HG02885 (cell line): ENCODE measurements around the gene SIMC1.
"Not testable (repeated sequence)": the region's sequence is repeated elsewhere in the genome, so short reads cannot be mapped to it uniquely, and the experiment has no call there.

Source experiments
- ATAC-seq: cut with Tn5 transposase; IDR thresholded peaks from one replicate; pipeline ENCODE4 v1.9.1; 2021; ENCODE audit warnings: mild to moderate bottlenecking; ENCODE audit not compliant: unreplicated experiment, poor library complexity

Gene SIMC1

GRCh38 chr5:176214466-176215021 lies 23.7 kb upstream of the SIMC1 start:
- ATAC-seq, result not testable (repeated sequence)

GRCh38 chr5:176216393-176216916 lies 21.8 kb upstream of the SIMC1 start:
- ATAC-seq, result not testable (repeated sequence)

- ATAC-seq, result not testable (repeated sequence)
Observed at GRCh38 chr5:176217188-176217729, 21.0 kb upstream of the SIMC1 start.

GRCh38 chr5:176217764-176218163 lies 20.5 kb upstream of the SIMC1 start:
- not testable (repeated sequence) for ATAC-seq

GRCh38 chr5:176222006-176222405 lies 16.2 kb upstream of the SIMC1 start:
- ATAC-seq, result not testable (repeated sequence)

- ATAC-seq, result not testable (repeated sequence)
Observed at GRCh38 chr5:176228358-176228757, 9.9 kb upstream of the SIMC1 start.

- not testable (repeated sequence) for ATAC-seq
Observed at GRCh38 chr5:176233253-176233652, 5.0 kb upstream of the SIMC1 start.

- peak; percentile 31 for ATAC-seq
Observed at GRCh38 chr5:176235155-176235554, 3.1 kb upstream of the SIMC1 start.

GRCh38 chr5:176238645-176239283 lies 540 bp downstream of the SIMC1 start:
- ATAC-seq, result peak; percentile 37

- ATAC-seq, result not testable (repeated sequence)
Observed at GRCh38 chr5:176239304-176239703, 1.1 kb downstream of the SIMC1 start.

GRCh38 chr5:176244318-176244717 lies 6.1 kb downstream of the SIMC1 start:
- not testable (repeated sequence) for ATAC-seq

- not testable (repeated sequence) for ATAC-seq
Observed at GRCh38 chr5:176245074-176245473, 6.8 kb downstream of the SIMC1 start.

- not testable (repeated sequence) for ATAC-seq
Observed at GRCh38 chr5:176245489-176245888, 7.3 kb downstream of the SIMC1 start.

GRCh38 chr5:176250691-176251090 lies 12.5 kb downstream of the SIMC1 start:
- not testable (repeated sequence) for ATAC-seq

- ATAC-seq, result not testable (repeated sequence)
Observed at GRCh38 chr5:176252171-176252570, 13.9 kb downstream of the SIMC1 start.

GRCh38 chr5:176253370-176254065 lies 15.3 kb downstream of the SIMC1 start:
- not testable (repeated sequence) for ATAC-seq

GRCh38 chr5:176254066-176254393 lies 15.8 kb downstream of the SIMC1 start:
- not testable (repeated sequence) for ATAC-seq

GRCh38 chr5:176257871-176258505 lies 19.8 kb downstream of the SIMC1 start:
- ATAC-seq, result not testable (repeated sequence)

GRCh38 chr5:176260682-176261081 lies 22.5 kb downstream of the SIMC1 start:
- ATAC-seq, result not testable (repeated sequence)

- not testable (repeated sequence) for ATAC-seq
Observed at GRCh38 chr5:176266448-176266847, 28.2 kb downstream of the SIMC1 start.
